GM12874 (cell line): Measurements from ENCODE around the gene ASPRV1.

Experiments used
- CTCF ChIP-seq: IDR thresholded peaks from 2 replicates; pipeline ENCODE4 v1.5.1; 2011; ENCODE audit warnings: low read depth, mild to moderate bottlenecking, control low read depth, low read length, moderate library complexity; ENCODE audit not compliant: insufficient read depth

ASPRV1 gene

DNA sequence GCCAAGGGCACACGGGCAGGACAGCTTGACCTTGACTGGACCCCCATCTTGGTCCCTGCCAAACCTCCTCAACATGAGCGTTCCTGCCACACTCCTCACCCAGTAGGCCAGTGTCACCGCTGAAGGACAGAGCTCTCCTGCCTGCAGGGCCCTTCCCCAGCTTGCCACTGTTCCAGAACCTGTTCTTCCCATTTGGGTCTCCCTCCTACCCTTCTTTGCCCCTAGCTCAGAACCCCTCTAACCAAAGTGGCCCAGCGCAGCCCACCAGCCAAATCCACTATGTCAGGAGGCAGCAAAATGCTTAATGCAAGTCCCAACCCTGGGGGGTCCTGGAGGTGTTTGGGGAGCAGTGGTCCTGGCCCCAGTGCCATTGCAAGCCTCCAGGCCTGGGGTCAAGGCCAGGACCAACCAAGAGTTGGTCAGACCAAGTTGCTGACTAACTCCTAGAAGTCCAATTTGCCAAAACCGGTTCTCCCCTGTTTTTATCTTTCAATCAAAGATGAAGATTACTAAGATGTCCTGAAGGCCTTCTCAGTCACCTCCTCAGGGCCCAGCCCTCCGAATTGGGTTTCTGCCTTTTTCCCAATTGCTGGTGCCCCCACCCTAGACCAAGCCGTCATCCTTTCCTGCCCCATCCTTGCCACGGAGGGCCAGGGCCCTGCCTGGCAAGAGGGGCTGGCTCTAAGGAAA, 4.5 kb upstream of the ASPRV1 start:
- TF ChIP-seq CTCF: no peak

GRCh38 chr2:69964353-69964841, 3.0 kb upstream of the ASPRV1 start:
- no peak for TF ChIP-seq CTCF

GRCh38 chr2:69962986-69963730, 1.7 kb upstream of the ASPRV1 start:
- TF ChIP-seq CTCF: no peak

DNA sequence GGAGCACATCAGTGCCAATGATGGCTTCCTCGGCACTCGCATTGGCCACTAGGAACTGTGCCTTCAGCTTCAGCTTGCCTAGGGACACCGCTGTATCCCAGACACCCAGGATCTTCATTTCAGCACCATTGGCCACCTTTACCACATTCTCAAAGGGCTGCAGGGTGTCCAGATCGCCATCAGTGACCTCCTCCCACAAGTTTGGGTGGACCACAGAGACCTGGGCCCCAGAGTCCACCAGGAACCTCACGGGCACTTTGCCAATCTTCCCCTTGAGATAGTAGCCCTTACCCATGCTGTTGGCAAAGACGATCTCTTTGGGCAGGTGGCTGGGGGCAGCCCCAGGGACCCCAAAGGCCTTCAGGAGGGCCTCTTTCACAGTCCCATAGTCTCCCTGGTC, 610 bp downstream of the ASPRV1 start:
- TF ChIP-seq CTCF: no peak

DNA sequence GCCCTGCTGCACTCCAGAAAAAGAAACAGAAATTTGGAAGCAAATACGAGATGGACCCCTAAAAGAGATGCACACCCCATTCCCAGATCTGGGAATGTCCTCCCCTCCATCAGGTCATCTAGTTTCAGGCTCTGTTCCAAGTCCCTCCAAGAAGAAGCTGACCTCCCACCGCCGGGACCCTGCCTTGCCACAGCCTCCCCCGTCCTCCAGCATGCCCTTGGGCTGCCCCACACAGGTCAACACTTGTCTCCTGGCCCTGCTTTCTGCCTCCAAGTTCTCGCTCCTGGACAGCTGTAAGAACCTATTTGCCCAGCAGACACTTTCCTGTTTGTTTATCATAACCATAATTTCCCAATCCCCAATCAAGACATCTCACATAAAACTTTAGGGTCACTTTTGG, 2.0 kb downstream of the ASPRV1 start:
- TF ChIP-seq CTCF: no peak

- no peak for TF ChIP-seq CTCF
These were observed 3.0 kb downstream of the ASPRV1 start for GRCh38 chr2:69958480-69958879.

- no peak for TF ChIP-seq CTCF
These were observed 3.5 kb downstream of the ASPRV1 start for GRCh38 chr2:69957965-69958364.
